ENCODE measurements around the gene RIC8A. TPM values are rescaled to one million over a fixed set of nuclear protein-coding genes. Genes with fewer than 3 reads are reported as not detected.
"Not testable (repeated sequence)": the region's sequence is repeated elsewhere in the genome, so short reads cannot be mapped to it uniquely, and the experiment has no call there.

The RIC8A gene
- total RNA-seq, 1 donor from 2014 or later = 45.0 TPM

- Mint-ChIP-seq H3K9me3 (no peaks in the 10 kb centered on the region), H3K36me3 (peaks cover 20% of the 10 kb centered on the region), H3K27ac (no peak overlapping the region), H3K4me3 (no peak overlapping the region), H3K4me1 (peaks cover 2% of the 10 kb centered on the region), H3K27me3 (ENCODE audit: insufficient read depth, low read depth) (no peaks in the 10 kb centered on the region)
- H3F3A ChIP-seq (ENCODE audit: low read depth) = peaks cover 11% of the 10 kb centered on the region
- H3K4me1 ChIP-seq = no peaks in the 10 kb centered on the region
- no peak for DNase-seq (ENCODE audit: low spot score)
- TF ChIP-seq EZH2 (IDR thresholded peaks at IDR 0.05) = no peak
- TF ChIP-seq, protein P1, sequence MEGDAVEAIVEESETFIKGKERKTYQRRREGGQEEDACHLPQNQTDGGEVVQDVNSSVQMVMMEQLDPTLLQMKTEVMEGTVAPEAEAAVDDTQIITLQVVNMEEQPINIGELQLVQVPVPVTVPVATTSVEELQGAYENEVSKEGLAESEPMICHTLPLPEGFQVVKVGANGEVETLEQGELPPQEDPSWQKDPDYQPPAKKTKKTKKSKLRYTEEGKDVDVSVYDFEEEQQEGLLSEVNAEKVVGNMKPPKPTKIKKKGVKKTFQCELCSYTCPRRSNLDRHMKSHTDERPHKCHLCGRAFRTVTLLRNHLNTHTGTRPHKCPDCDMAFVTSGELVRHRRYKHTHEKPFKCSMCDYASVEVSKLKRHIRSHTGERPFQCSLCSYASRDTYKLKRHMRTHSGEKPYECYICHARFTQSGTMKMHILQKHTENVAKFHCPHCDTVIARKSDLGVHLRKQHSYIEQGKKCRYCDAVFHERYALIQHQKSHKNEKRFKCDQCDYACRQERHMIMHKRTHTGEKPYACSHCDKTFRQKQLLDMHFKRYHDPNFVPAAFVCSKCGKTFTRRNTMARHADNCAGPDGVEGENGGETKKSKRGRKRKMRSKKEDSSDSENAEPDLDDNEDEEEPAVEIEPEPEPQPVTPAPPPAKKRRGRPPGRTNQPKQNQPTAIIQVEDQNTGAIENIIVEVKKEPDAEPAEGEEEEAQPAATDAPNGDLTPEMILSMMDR (IDR thresholded peaks at IDR 0.05) = no peak
- TF ChIP-seq EZH2phosphoT487 (IDR thresholded peaks at IDR 0.05) = no peak
- no peaks in the 10 kb centered on the region for H3K9me3 ChIP-seq (ENCODE audit: low read depth)
- H3K79me2 ChIP-seq (ENCODE audit: low read depth) = no peaks in the 10 kb centered on the region
- H3K27me3 ChIP-seq = no peaks in the 10 kb centered on the region
- H3K4me2 ChIP-seq = no peak overlapping the region
- H3K9ac ChIP-seq = no peak overlapping the region
- H3K36me3 ChIP-seq = no peaks in the 10 kb centered on the region
- no peaks in the 10 kb centered on the region for H4K20me1 ChIP-seq (ENCODE audit: low read depth)
- no peak overlapping the region for H2AFZ ChIP-seq (replicated peaks)
- no peak overlapping the region for H3K27ac ChIP-seq
- H3K4me3 ChIP-seq = no peak overlapping the region
Observed at GRCh38 chr11:216081-216974, 8.8 kb downstream of the RIC8A start.

- Mint-ChIP-seq H3K36me3 (peaks cover 20% of the 10 kb centered on the region), H3K4me3 (no peak overlapping the region)
Observed at GRCh38 chr11:217704-218103, 10.2 kb downstream of the RIC8A start.

DNA sequence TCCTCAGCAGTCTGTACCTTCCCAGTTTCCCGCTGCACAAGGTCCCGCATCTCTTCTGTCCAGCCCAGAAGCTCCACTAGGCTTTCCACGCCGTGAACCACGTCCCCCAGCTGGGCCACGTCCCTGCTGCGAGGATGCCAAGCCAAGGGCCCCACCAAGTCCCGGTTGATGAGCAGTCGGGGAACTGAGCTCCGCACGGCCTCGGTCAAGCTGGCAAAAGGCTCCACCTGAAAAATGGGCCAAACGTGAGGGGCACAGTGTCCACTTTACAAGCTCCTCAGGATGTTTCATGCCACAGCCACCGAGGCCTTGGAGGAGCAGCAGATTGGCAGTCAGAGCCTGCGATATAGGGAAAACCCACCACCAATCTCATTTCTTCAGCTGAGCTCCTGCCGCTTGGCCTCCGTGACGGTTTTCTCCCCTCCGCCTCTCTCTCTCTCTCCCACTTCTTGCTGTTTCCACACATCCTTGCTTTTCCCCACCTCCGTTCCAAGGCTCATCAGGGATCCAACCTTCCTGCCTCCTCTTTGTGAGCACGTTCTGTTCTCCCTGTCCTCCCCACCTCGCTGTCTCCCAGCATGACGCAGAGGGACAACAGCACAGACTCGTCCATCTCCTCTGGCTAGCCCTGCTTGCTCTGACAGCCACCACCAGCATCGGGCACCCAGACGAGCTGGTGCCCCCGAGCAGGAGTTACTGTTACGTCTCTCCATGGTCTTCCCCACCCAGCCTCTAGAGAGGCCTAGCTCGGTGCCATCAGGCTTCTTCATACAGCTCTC, 11.5 kb downstream of the RIC8A start:
- H3F3A ChIP-seq (ENCODE audit: low read depth) = peaks cover 11% of the 10 kb centered on the region
- no peak overlapping the region for H3K9ac ChIP-seq
- H3K79me2 ChIP-seq (ENCODE audit: low read depth) = no peaks in the 10 kb centered on the region
- TF ChIP-seq EZH2 (IDR thresholded peaks at IDR 0.05) (no peak), EZH2phosphoT487 (IDR thresholded peaks at IDR 0.05) (no peak)
- TF ChIP-seq, protein P1 (IDR thresholded peaks at IDR 0.05) = no peak
- H3K4me1 ChIP-seq = no peaks in the 10 kb centered on the region
- no peak overlapping the region for H2AFZ ChIP-seq (replicated peaks)
- Mint-ChIP-seq H3K4me3 (no peak overlapping the region), H3K4me1 (no peaks in the 10 kb centered on the region), H3K27me3 (ENCODE audit: insufficient read depth, low read depth) (peaks cover 2% of the 10 kb centered on the region), H3K27ac (no peak overlapping the region), H3K9me3 (no peaks in the 10 kb centered on the region), H3K36me3 (peaks cover 19% of the 10 kb centered on the region)
- H3K9me3 ChIP-seq (ENCODE audit: low read depth) = no peaks in the 10 kb centered on the region
- H3K27ac ChIP-seq = no peak overlapping the region
- H3K36me3 ChIP-seq = no peaks in the 10 kb centered on the region
- H4K20me1 ChIP-seq (ENCODE audit: low read depth) = no peaks in the 10 kb centered on the region
- no peak for DNase-seq (ENCODE audit: low spot score)
- no peaks in the 10 kb centered on the region for H3K27me3 ChIP-seq
- H3K4me3 ChIP-seq = no peak overlapping the region
- H3K4me2 ChIP-seq = no peak overlapping the region

More at GRCh38 chr11:217704-218103, 10.2 kb downstream of the RIC8A start:
- H3K27me3 Mint-ChIP-seq (ENCODE audit: insufficient read depth, low read depth) = peaks cover 2% of the 10 kb centered on the region
- no peak overlapping the region for H3K9ac ChIP-seq
- DNase-seq (ENCODE audit: low spot score) = no peak
- H3K9me3 ChIP-seq (ENCODE audit: low read depth) = no peaks in the 10 kb centered on the region
- H3K27me3 ChIP-seq = no peaks in the 10 kb centered on the region
- no peaks in the 10 kb centered on the region for H4K20me1 ChIP-seq (ENCODE audit: low read depth)
- peaks cover 11% of the 10 kb centered on the region for H3F3A ChIP-seq (ENCODE audit: low read depth)
- H3K4me3 ChIP-seq = no peak overlapping the region
- H3K9me3 Mint-ChIP-seq = no peaks in the 10 kb centered on the region
- no peaks in the 10 kb centered on the region for H3K79me2 ChIP-seq (ENCODE audit: low read depth)
- no peaks in the 10 kb centered on the region for H3K4me1 Mint-ChIP-seq
- H3K4me1 ChIP-seq = no peaks in the 10 kb centered on the region
- no peak overlapping the region for H2AFZ ChIP-seq (replicated peaks)
- H3K36me3 ChIP-seq = no peaks in the 10 kb centered on the region
- H3K27ac Mint-ChIP-seq = no peak overlapping the region
- no peak overlapping the region for H3K27ac ChIP-seq
- no peak for TF ChIP-seq EZH2 (IDR thresholded peaks at IDR 0.05)
- TF ChIP-seq EZH2phosphoT487 (IDR thresholded peaks at IDR 0.05) = no peak
- TF ChIP-seq, protein P1 (IDR thresholded peaks at IDR 0.05) = no peak
- H3K4me2 ChIP-seq = no peak overlapping the region

DNA sequence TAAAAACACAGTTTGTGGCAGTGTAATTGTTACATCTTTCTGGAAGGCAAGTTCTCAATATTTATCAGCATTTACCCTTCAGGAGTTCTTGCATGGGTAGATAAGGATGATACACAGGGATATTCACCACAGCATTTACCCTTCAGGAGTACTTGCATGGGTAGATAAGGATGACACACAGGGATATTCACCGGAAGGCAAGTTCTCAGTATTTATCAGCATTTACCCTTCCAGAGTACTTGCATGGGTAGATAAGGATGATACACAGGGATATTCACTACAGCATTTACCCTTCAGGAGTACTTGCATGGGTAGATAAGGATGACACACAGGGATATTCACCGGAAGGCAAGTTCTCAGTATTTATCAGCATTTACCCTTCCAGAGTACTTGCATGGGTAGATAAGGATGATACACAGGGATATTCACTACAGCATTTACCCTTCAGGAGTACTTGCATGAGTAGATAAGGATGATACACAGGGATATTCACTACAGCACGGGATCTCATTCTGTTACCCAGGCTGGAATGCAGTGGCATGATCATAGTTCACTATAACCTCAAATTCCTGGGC, 13.2 kb downstream of the RIC8A start:
- not testable (repeated sequence) for DNase-seq (ENCODE audit: low spot score)

More for the DNA sequence above, 13.2 kb downstream of the RIC8A start:
- H3K27me3 Mint-ChIP-seq (ENCODE audit: insufficient read depth, low read depth); H3K9ac ChIP-seq; H3K79me2 ChIP-seq (ENCODE audit: low read depth); H3K27me3 ChIP-seq; H3K27ac ChIP-seq; H4K20me1 ChIP-seq (ENCODE audit: low read depth); H3K27ac Mint-ChIP-seq; H3K4me1 ChIP-seq; H3K36me3 ChIP-seq; H2AFZ ChIP-seq (replicated peaks); H3K4me2 ChIP-seq; H3K9me3 ChIP-seq (ENCODE audit: low read depth); H3K4me3 ChIP-seq; H3K9me3 Mint-ChIP-seq; H3K4me3 Mint-ChIP-seq; H3K4me1 Mint-ChIP-seq: not testable (repeated sequence)
- peaks cover 18% of the 10 kb centered on the region for H3K36me3 Mint-ChIP-seq
- H3F3A ChIP-seq (ENCODE audit: low read depth) = peaks cover 11% of the 10 kb centered on the region
